Neural crest cell (in vitro differentiated cells): Measurements from ENCODE around the gene MEF2C. TPM values are rescaled to one million over a fixed set of nuclear protein-coding genes. Genes with fewer than 3 reads are reported as not detected.

ENCODE experiments used
- DNase-seq: peaks from one replicate; pipeline ENCODE4 v3.0.0; 2021; ENCODE audit warnings: low read depth, mixed read lengths, low spot score
- H3K27ac Mint-ChIP-seq: one replicate; pipeline ENCODE4 v1.8.0; 2021; ENCODE audit warnings: mild to moderate bottlenecking, mixed read lengths; ENCODE audit not compliant: unreplicated experiment
- H3K27me3 Mint-ChIP-seq: 2 replicates; pipeline ENCODE4 v1.8.0; 2021; ENCODE audit warnings: low read depth, mild to moderate bottlenecking, mixed read lengths
- H3K36me3 Mint-ChIP-seq: 2 replicates; pipeline ENCODE4 v1.8.0; 2021; ENCODE audit warnings: low read depth, mild to moderate bottlenecking, mixed read lengths
- H3K4me1 Mint-ChIP-seq: 2 replicates; pipeline ENCODE4 v1.8.0; 2021; ENCODE audit warnings: mixed read lengths
- H3K4me3 Mint-ChIP-seq: one replicate; pipeline ENCODE4 v1.8.0; 2021; ENCODE audit warnings: mild to moderate bottlenecking, mixed read lengths
- H3K9me3 Mint-ChIP-seq: 2 replicates; pipeline ENCODE4 v1.8.0; 2021; ENCODE audit warnings: mixed read lengths
- long read RNA-seq: library from polyadenylated mRNA; unstranded; transcript quantifications from one replicate; pipeline ENCODE4 v2.0.0, GENCODE V29; 2020
- total RNA-seq: library from RNA; stranded (reverse); gene quantifications from 2 replicates; pipeline ENCODE4 v1.2.1, GENCODE V29; 2021
- TF ChIP-seq, protein P1 (sequence below): fragments of 200-600 bp; sonication (generic); conservative IDR thresholded peaks from 2 replicates; pipeline ENCODE4 v1.5.0; 2021; ENCODE audit warnings: antibody characterized with exemption, mild to moderate bottlenecking

The MEF2C gene
- total RNA-seq = 46.0 and 56.2 TPM in 2 replicates
- long read RNA-seq, full-length matches to known transcripts = 40 of 114 reads
- long read RNA-seq, partial matches to known transcripts = 15 of 114 reads
- long read RNA-seq, other reads (novel, unspliced or antisense) = 59 of 114 reads

DNA sequence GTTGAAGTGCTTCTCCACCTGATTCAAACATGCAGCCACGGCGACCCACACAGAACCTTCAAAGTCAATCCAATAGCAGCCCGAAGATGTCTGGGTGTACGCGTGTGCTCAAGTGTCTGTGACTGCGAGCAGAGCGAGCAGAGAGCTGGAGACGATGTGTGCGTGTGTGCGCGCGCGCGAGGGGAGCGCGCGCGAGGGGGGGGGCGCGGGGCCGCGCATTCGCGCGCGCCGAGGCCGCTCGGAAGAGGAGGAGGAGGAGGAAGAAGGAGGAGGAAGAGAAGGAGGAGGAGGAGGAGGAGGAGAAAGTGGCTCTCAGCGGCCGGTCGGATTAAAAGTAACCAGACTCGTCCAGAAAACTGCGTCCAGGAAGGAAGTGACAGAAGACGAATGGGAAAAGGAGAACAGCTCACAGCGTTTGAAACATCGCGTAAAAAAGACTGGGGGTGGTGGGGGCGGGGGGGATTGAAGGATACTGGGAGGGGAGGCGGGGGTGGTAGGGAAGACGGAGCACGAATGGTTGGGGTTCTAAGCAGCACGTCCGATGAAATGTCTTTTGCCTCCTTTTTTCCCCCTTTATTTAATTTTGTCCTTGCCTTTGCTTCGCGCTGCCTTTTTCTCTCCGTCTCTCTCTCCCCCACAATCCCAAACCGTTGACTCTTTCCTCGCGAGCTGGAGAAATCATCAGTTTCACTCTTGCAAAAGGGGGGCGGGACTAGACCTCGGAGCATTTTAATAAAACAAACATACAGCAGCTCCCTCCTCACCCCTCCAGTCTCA is at the start of gene MEF2C:
MEF2C (minus strand) TSS at position 126 of the 777 bp plus-strand sequence. CDS start 59,396 bp downstream, outside the sequence.
- TF ChIP-seq, protein P1, sequence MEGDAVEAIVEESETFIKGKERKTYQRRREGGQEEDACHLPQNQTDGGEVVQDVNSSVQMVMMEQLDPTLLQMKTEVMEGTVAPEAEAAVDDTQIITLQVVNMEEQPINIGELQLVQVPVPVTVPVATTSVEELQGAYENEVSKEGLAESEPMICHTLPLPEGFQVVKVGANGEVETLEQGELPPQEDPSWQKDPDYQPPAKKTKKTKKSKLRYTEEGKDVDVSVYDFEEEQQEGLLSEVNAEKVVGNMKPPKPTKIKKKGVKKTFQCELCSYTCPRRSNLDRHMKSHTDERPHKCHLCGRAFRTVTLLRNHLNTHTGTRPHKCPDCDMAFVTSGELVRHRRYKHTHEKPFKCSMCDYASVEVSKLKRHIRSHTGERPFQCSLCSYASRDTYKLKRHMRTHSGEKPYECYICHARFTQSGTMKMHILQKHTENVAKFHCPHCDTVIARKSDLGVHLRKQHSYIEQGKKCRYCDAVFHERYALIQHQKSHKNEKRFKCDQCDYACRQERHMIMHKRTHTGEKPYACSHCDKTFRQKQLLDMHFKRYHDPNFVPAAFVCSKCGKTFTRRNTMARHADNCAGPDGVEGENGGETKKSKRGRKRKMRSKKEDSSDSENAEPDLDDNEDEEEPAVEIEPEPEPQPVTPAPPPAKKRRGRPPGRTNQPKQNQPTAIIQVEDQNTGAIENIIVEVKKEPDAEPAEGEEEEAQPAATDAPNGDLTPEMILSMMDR = no peak
- Mint-ChIP-seq H3K27ac (peak within 1 kb of the TSS; percentile 48), H3K36me3 (no peaks in the 10 kb centered on the region), H3K27me3 (peaks cover 48% of the 10 kb centered on the region), H3K4me1 (peaks cover 20% of the 10 kb centered on the region), H3K9me3 (no peaks in the 10 kb centered on the region), H3K4me3 (peak within 1 kb of the TSS; percentile 98)
- DNase-seq = peak; percentile 46

DNA sequence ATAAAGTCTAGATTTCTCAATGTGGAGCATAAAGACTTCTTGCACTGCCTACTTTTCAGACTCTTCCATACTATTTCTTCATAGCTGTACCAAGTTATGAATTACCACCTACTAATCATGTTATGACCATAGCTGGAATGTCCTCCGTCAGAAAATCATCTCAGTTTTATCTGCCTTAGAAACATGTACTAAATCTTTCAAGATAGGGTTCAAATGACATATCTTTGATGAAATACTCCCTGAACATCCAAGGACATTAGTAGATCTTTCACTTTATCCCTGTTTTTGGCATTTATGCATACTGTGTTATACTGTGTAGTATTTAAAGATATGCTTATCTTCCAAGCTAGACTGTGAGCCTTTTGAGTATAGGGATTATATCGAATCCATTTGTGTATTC is 49.6 kb upstream of the MEF2C start:
- no peak overlapping the region for H3K4me3 Mint-ChIP-seq
- no peak overlapping the region for H3K27ac Mint-ChIP-seq
- H3K27me3 Mint-ChIP-seq = no peaks in the 10 kb centered on the region
- no peaks in the 10 kb centered on the region for H3K9me3 Mint-ChIP-seq
- no peaks in the 10 kb centered on the region for H3K36me3 Mint-ChIP-seq
- TF ChIP-seq, protein P1 = no peak
- no peak for DNase-seq
- no peaks in the 10 kb centered on the region for H3K4me1 Mint-ChIP-seq

DNA sequence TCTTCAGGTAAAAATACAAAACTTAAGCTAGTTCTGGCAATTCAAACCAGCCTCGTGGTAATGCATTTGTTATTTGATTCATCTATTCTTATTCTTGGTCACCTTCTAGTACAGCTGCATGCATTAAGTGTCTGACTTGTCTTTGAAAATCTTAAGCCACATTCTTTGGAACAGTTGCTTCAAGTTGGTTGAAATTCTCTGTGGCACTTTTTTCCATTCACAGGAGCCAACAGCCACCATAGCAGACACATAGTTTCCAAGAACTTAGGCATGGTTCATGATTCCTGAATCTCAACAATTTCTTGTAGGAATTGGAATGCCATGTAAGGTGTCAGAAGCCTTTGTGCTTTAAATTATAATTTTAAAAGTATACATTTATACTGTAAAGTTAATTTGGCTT is 47.4 kb upstream of the MEF2C start:
- no peak for DNase-seq
- Mint-ChIP-seq H3K4me3 (no peak overlapping the region), H3K9me3 (no peaks in the 10 kb centered on the region), H3K27me3 (no peaks in the 10 kb centered on the region), H3K27ac (no peak overlapping the region), H3K4me1 (no peaks in the 10 kb centered on the region), H3K36me3 (no peaks in the 10 kb centered on the region)
- TF ChIP-seq, protein P1 = no peak

DNA sequence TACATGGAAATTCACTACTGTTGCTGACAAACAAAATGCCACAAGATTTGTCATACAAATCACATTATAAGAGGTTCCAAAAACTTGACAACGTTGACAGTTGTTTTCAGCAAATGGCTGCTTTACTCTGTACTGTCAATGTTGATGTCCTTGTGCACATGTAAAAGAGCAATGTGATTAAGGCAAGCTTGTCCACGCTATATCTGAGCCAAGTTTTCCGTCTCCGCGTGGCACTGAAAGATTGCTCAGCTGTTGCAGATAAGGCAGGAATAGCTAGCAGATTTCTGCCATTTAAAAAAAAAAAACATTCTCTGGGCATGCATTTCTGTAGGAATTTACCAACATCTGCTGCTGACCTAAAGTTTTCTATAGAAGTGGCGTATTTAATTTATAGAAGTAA is 46.4 kb upstream of the MEF2C start:
- no peaks in the 10 kb centered on the region for H3K9me3 Mint-ChIP-seq
- H3K36me3 Mint-ChIP-seq = no peaks in the 10 kb centered on the region
- H3K4me1 Mint-ChIP-seq = no peaks in the 10 kb centered on the region
- no peak for DNase-seq
- TF ChIP-seq, protein P1 = no peak
- H3K4me3 Mint-ChIP-seq = no peak overlapping the region
- H3K27me3 Mint-ChIP-seq = no peaks in the 10 kb centered on the region
- no peak overlapping the region for H3K27ac Mint-ChIP-seq

DNA sequence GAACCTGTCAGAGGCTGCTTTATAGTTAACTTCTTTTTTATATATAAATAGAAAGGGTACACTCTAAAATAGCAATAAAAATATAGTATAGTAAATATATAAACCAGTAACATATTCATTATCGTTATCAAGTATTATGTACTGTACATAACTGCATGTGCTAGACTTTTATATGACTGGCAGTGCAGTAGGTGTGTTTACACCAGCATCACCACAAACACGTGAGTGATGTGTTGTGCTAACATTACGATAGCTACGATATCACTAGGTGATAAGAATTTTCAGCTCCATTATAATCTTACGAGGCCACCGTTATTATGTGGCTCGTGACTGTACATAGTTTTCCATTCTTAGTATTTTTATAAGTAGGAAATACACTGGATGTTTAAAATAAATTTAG is 43.8 kb upstream of the MEF2C start:
- Mint-ChIP-seq H3K27ac (no peak overlapping the region), H3K36me3 (no peaks in the 10 kb centered on the region), H3K4me3 (no peak overlapping the region), H3K27me3 (no peaks in the 10 kb centered on the region), H3K9me3 (no peaks in the 10 kb centered on the region), H3K4me1 (no peaks in the 10 kb centered on the region)
- TF ChIP-seq, protein P1 = no peak
- no peak for DNase-seq
